GM23338 (cell line): Measurements from ENCODE around the gene MTMR1. TPM values are rescaled to one million over a fixed set of nuclear protein-coding genes. Genes with fewer than 3 reads are reported as not detected.

Experiments
- ATAC-seq: fragments of 200-7000 bp; cut with Tn5 transposase; 3 replicates; pipeline ENCODE4 v1.9.1; 2020
- DNase-seq: peaks from one replicate; pipeline ENCODE4 v3.0.0-alpha.2; 2015; ENCODE audit warnings: low spot score
- H2AFZ ChIP-seq: fragments of 200-600 bp; sonication (generic); 2 replicates; pipeline ENCODE4 v1.8.0; 2016; ENCODE audit warnings: antibody characterized with exemption, mild to moderate bottlenecking, moderate library complexity
- H3F3A ChIP-seq: fragments of 200-600 bp; sonication (generic); replicated peaks from 2 replicates; pipeline ENCODE4 v1.8.0; 2017; ENCODE audit warnings: antibody characterized with exemption, mixed run types, low read depth
- H3K27ac ChIP-seq: fragments of 200-600 bp; sonication (generic); 2 replicates; pipeline ENCODE4 v1.6.1; 2016; ENCODE audit warnings: low read depth
- H3K27me3 ChIP-seq: fragments of 200-600 bp; sonication (generic); 2 replicates; pipeline ENCODE4 v1.8.0; 2016; ENCODE audit warnings: mild to moderate bottlenecking, mixed run types, moderate library complexity; ENCODE audit not compliant: insufficient read depth
- H3K36me3 ChIP-seq: fragments of 200-600 bp; sonication (generic); 2 replicates; pipeline ENCODE4 v1.8.0; 2016; ENCODE audit warnings: mild to moderate bottlenecking; ENCODE audit not compliant: insufficient read depth
- H3K4me1 ChIP-seq: fragments of 200-600 bp; sonication (generic); 2 replicates; pipeline ENCODE4 v1.8.0; 2016; ENCODE audit warnings: mild to moderate bottlenecking, moderate library complexity; ENCODE audit not compliant: insufficient read depth
- H3K4me2 ChIP-seq: fragments of 200-600 bp; sonication (generic); 2 replicates; pipeline ENCODE4 v1.7.1; 2017; ENCODE audit warnings: mixed run types
- H3K4me3 ChIP-seq: fragments of 200-600 bp; sonication (generic); 2 replicates; pipeline ENCODE4 v1.6.1; 2016; ENCODE audit warnings: mixed run types
- H3K79me2 ChIP-seq: fragments of 200-600 bp; sonication (generic); replicated peaks from 2 replicates; pipeline ENCODE4 v1.8.0; 2017; ENCODE audit warnings: mild to moderate bottlenecking; ENCODE audit not compliant: insufficient read depth
- H3K9me2 ChIP-seq: fragments of 200-600 bp; sonication (generic); 2 replicates; pipeline ENCODE4 v1.8.0; 2017; ENCODE audit not compliant: insufficient read depth
- H4K20me1 ChIP-seq: fragments of 200-600 bp; sonication (generic); replicated peaks from 2 replicates; pipeline ENCODE4 v1.8.0; 2017; ENCODE audit warnings: mild to moderate bottlenecking; ENCODE audit not compliant: insufficient read depth
- H3K27ac Mint-ChIP-seq: 2 replicates; pipeline ENCODE4 v1.8.0; 2020; ENCODE audit warnings: inconsistent platforms, mild to moderate bottlenecking, moderate library complexity, mixed read lengths
- H3K27me3 Mint-ChIP-seq: 3 replicates; pipeline ENCODE4 v1.8.0; 2022; ENCODE audit warnings: low read depth, mild to moderate bottlenecking, moderate library complexity, mixed read lengths, inconsistent platforms; ENCODE audit not compliant: insufficient read depth, poor library complexity
- H3K36me3 Mint-ChIP-seq: 3 replicates; pipeline ENCODE4 v1.8.0; 2021; ENCODE audit warnings: low read depth, mild to moderate bottlenecking, inconsistent platforms, moderate library complexity, mixed read lengths
- H3K4me1 Mint-ChIP-seq: 3 replicates; pipeline ENCODE4 v1.8.0; 2020; ENCODE audit warnings: mild to moderate bottlenecking, inconsistent platforms, mixed read lengths
- H3K4me3 Mint-ChIP-seq: 3 replicates; pipeline ENCODE4 v1.8.0; 2021; ENCODE audit warnings: moderate library complexity, mild to moderate bottlenecking, inconsistent platforms, mixed read lengths
- H3K9me3 Mint-ChIP-seq: 3 replicates; pipeline ENCODE4 v1.8.0; 2020; ENCODE audit warnings: moderate library complexity, mild to moderate bottlenecking, inconsistent platforms, mixed read lengths
- CREB1 ChIP-seq: fragments of 250-450 bp; sonication (Bioruptor Pico); IDR thresholded peaks from 2 replicates; pipeline ENCODE4 v1.5.0; 2020; ENCODE audit warnings: low read depth, mild to moderate bottlenecking, moderate library complexity
- EZH2 ChIP-seq: fragments of 200-600 bp; sonication (generic); IDR thresholded peaks from one replicate; pipeline ENCODE4 v1.8.0; 2017; ENCODE audit warnings: antibody characterized with exemption, mild to moderate bottlenecking, low read depth; ENCODE audit not compliant: unreplicated experiment
- EZH2phosphoT487 ChIP-seq: fragments of 200-600 bp; sonication (generic); IDR thresholded peaks from one replicate; pipeline ENCODE4 v1.8.1; 2018; ENCODE audit warnings: antibody characterized with exemption; ENCODE audit not compliant: unreplicated experiment
- JUNB ChIP-seq: IDR thresholded peaks from one replicate; pipeline ENCODE4 v1.6.1; 2016; ENCODE audit warnings: antibody characterized with exemption; ENCODE audit not compliant: unreplicated experiment
- NANOG ChIP-seq: IDR thresholded peaks from 2 replicates; pipeline ENCODE4 v1.6.1; 2016; ENCODE audit warnings: antibody characterized with exemption, borderline replicate concordance
- POLR2AphosphoS5 ChIP-seq: IDR thresholded peaks from 2 replicates; pipeline ENCODE4 v1.6.1; 2016; ENCODE audit warnings: antibody characterized with exemption, low read depth
- STAT1 ChIP-seq: IDR thresholded peaks from one replicate; pipeline ENCODE4 v1.6.1; 2016; ENCODE audit warnings: antibody characterized with exemption; ENCODE audit not compliant: unreplicated experiment
- ZNF114 ChIP-seq: fragments of 250-450 bp; sonication (Bioruptor Pico); IDR thresholded peaks from 2 replicates; pipeline ENCODE4 v1.5.0; 2020; ENCODE audit warnings: mild to moderate bottlenecking, moderate library complexity
- ZNF331 ChIP-seq: fragments of 250-450 bp; sonication (Bioruptor Pico); IDR thresholded peaks from 2 replicates; pipeline ENCODE4 v1.5.0; 2020; ENCODE audit warnings: low read depth, mild to moderate bottlenecking, moderate library complexity
- polyA plus RNA-seq: library from polyadenylated mRNA; unstranded; fragments of >200 nt; fragmentation: Nextera tagmentation; extraction: Ambion mirVana; gene quantifications from 2 replicates; pipeline ENCODE4 v1.2.1, GENCODE V29; 2016
- total RNA-seq: library from RNA; depleted of rRNA; stranded (reverse); fragments of >200 nt; shearing (Covaris generic); gene quantifications from 2 replicates; pipeline ENCODE4 v1.2.3, GENCODE V29; 2014
- TF ChIP-seq, protein P1 (sequence below): IDR thresholded peaks from 2 replicates; pipeline ENCODE4 v1.6.1; 2016; ENCODE audit warnings: antibody characterized with exemption
- TF ChIP-seq, protein P2 (sequence below): IDR thresholded peaks from one replicate; pipeline ENCODE4 v1.6.1; 2018; ENCODE audit warnings: antibody characterized with exemption; ENCODE audit not compliant: unreplicated experiment
- TF ChIP-seq, protein P3 (sequence below): fragments of 250-450 bp; sonication (Bioruptor Pico); IDR thresholded peaks from 2 replicates; pipeline ENCODE4 v1.5.0; 2020; ENCODE audit warnings: mild to moderate bottlenecking, moderate library complexity
- TF ChIP-seq, protein P4 (sequence below), 2 experiments: fragments of 200-600 bp in 1 of 2; sonication (generic) in 1 of 2; conservative IDR thresholded peaks; 2 replicates each; pipeline versions ENCODE4 v1.5.1 to v1.6.1; 2016 to 2017; ENCODE audit warnings: antibody characterized with exemption in 2 of 2, low read depth in 2 of 2, mild to moderate bottlenecking in 2 of 2, moderate library complexity in 1 of 2

The MTMR1 gene
- total and polyA plus RNA-seq, 2 experiments from 2014 or later: 4.5 to 19.1 TPM

DNA sequence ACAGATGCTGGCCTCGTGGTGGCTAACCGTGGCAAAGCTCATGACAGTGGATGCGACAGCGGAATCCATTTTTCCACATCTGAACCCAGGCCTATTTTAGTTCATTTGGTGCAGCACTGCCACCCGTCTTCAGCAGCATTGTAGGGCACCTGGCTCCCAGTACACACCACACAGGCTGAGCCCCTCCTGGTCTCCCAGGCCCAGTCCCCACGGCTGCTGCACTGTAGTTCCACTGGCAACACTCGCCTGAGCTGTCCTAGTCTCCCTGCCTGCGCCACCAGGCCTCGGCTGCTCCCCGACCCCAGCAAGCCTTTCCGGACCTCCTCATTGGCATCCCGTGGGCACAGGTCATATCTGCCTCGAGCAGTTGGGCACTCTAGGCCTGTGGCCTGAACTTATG, 76.2 kb downstream of the MTMR1 start:
- H3K4me1 ChIP-seq: peaks cover 2% of the 10 kb centered on the region; the same call in 1 of the 2 replicates
- DNase-seq: no peak
- no peaks in the 10 kb centered on the region for H3K79me2 ChIP-seq
- H2AFZ ChIP-seq: no peak overlapping the region
- Mint-ChIP-seq H3K4me1 (peaks cover 17% of the 10 kb centered on the region), H3K27me3 (peaks cover 4% of the 10 kb centered on the region), H3K9me3 (no peaks in the 10 kb centered on the region; the same call in 2 of the 3 replicates), H3K36me3 (no peaks in the 10 kb centered on the region; the same call in 2 of the 3 replicates), H3K27ac (no peak overlapping the region), H3K4me3 (no peak overlapping the region)
- H4K20me1 ChIP-seq: no peaks in the 10 kb centered on the region
- H3K36me3 ChIP-seq: no peaks in the 10 kb centered on the region
- H3K4me2 ChIP-seq: no peak overlapping the region
- no peaks in the 10 kb centered on the region for H3K9me2 ChIP-seq
- TF ChIP-seq STAT1 (no peak), POLR2AphosphoS5 (no peak), JUNB (no peak), ZNF331 (CRISPR knock-in tag) (no peak), EZH2 (no peak), ZNF114 (CRISPR knock-in tag) (no peak), EZH2phosphoT487 (no peak), NANOG (no peak), CREB1 (CRISPR knock-in tag) (no peak)
- TF ChIP-seq, protein P1, sequence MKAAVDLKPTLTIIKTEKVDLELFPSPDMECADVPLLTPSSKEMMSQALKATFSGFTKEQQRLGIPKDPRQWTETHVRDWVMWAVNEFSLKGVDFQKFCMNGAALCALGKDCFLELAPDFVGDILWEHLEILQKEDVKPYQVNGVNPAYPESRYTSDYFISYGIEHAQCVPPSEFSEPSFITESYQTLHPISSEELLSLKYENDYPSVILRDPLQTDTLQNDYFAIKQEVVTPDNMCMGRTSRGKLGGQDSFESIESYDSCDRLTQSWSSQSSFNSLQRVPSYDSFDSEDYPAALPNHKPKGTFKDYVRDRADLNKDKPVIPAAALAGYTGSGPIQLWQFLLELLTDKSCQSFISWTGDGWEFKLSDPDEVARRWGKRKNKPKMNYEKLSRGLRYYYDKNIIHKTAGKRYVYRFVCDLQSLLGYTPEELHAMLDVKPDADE: no peak
- TF ChIP-seq, protein P2, sequence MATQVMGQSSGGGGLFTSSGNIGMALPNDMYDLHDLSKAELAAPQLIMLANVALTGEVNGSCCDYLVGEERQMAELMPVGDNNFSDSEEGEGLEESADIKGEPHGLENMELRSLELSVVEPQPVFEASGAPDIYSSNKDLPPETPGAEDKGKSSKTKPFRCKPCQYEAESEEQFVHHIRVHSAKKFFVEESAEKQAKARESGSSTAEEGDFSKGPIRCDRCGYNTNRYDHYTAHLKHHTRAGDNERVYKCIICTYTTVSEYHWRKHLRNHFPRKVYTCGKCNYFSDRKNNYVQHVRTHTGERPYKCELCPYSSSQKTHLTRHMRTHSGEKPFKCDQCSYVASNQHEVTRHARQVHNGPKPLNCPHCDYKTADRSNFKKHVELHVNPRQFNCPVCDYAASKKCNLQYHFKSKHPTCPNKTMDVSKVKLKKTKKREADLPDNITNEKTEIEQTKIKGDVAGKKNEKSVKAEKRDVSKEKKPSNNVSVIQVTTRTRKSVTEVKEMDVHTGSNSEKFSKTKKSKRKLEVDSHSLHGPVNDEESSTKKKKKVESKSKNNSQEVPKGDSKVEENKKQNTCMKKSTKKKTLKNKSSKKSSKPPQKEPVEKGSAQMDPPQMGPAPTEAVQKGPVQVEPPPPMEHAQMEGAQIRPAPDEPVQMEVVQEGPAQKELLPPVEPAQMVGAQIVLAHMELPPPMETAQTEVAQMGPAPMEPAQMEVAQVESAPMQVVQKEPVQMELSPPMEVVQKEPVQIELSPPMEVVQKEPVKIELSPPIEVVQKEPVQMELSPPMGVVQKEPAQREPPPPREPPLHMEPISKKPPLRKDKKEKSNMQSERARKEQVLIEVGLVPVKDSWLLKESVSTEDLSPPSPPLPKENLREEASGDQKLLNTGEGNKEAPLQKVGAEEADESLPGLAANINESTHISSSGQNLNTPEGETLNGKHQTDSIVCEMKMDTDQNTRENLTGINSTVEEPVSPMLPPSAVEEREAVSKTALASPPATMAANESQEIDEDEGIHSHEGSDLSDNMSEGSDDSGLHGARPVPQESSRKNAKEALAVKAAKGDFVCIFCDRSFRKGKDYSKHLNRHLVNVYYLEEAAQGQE: no peak
- TF ChIP-seq, protein P3, sequence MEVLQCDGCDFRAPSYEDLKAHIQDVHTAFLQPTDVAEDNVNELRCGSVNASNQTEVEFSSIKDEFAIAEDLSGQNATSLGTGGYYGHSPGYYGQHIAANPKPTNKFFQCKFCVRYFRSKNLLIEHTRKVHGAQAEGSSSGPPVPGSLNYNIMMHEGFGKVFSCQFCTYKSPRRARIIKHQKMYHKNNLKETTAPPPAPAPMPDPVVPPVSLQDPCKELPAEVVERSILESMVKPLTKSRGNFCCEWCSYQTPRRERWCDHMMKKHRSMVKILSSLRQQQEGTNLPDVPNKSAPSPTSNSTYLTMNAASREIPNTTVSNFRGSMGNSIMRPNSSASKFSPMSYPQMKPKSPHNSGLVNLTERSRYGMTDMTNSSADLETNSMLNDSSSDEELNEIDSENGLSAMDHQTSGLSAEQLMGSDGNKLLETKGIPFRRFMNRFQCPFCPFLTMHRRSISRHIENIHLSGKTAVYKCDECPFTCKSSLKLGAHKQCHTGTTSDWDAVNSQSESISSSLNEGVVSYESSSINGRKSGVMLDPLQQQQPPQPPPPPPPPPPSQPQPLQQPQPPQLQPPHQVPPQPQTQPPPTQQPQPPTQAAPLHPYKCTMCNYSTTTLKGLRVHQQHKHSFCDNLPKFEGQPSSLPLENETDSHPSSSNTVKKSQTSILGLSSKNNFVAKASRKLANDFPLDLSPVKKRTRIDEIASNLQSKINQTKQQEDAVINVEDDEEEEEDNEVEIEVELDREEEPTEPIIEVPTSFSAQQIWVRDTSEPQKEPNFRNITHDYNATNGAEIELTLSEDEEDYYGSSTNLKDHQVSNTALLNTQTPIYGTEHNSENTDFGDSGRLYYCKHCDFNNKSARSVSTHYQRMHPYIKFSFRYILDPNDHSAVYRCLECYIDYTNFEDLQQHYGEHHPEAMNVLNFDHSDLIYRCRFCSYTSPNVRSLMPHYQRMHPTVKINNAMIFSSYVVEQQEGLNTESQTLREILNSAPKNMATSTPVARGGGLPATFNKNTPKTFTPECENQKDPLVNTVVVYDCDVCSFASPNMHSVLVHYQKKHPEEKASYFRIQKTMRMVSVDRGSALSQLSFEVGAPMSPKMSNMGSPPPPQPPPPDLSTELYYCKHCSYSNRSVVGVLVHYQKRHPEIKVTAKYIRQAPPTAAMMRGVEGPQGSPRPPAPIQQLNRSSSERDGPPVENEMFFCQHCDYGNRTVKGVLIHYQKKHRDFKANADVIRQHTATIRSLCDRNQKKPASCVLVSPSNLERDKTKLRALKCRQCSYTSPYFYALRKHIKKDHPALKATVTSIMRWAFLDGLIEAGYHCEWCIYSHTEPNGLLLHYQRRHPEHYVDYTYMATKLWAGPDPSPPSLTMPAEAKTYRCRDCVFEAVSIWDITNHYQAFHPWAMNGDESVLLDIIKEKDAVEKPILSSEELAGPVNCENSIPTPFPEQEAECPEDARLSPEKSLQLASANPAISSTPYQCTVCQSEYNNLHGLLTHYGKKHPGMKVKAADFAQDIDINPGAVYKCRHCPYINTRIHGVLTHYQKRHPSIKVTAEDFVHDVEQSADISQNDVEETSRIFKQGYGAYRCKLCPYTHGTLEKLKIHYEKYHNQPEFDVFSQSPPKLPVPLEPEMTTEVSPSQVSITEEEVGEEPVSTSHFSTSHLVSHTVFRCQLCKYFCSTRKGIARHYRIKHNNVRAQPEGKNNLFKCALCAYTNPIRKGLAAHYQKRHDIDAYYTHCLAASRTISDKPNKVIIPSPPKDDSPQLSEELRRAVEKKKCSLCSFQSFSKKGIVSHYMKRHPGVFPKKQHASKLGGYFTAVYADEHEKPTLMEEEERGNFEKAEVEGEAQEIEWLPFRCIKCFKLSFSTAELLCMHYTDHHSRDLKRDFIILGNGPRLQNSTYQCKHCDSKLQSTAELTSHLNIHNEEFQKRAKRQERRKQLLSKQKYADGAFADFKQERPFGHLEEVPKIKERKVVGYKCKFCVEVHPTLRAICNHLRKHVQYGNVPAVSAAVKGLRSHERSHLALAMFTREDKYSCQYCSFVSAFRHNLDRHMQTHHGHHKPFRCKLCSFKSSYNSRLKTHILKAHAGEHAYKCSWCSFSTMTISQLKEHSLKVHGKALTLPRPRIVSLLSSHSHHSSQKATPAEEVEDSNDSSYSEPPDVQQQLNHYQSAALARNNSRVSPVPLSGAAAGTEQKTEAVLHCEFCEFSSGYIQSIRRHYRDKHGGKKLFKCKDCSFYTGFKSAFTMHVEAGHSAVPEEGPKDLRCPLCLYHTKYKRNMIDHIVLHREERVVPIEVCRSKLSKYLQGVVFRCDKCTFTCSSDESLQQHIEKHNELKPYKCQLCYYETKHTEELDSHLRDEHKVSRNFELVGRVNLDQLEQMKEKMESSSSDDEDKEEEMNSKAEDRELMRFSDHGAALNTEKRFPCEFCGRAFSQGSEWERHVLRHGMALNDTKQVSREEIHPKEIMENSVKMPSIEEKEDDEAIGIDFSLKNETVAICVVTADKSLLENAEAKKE (CRISPR knock-in tag): no peak
- TF ChIP-seq, protein P4, sequence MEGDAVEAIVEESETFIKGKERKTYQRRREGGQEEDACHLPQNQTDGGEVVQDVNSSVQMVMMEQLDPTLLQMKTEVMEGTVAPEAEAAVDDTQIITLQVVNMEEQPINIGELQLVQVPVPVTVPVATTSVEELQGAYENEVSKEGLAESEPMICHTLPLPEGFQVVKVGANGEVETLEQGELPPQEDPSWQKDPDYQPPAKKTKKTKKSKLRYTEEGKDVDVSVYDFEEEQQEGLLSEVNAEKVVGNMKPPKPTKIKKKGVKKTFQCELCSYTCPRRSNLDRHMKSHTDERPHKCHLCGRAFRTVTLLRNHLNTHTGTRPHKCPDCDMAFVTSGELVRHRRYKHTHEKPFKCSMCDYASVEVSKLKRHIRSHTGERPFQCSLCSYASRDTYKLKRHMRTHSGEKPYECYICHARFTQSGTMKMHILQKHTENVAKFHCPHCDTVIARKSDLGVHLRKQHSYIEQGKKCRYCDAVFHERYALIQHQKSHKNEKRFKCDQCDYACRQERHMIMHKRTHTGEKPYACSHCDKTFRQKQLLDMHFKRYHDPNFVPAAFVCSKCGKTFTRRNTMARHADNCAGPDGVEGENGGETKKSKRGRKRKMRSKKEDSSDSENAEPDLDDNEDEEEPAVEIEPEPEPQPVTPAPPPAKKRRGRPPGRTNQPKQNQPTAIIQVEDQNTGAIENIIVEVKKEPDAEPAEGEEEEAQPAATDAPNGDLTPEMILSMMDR (conservative IDR thresholded peaks at IDR 0.05; ENCODE audit: low read depth in 2 of 2): no peak
- no peaks in the 10 kb centered on the region for H3K27me3 ChIP-seq
- H3K27ac ChIP-seq: no peak overlapping the region
- no peak for ATAC-seq
- no peaks in the 10 kb centered on the region for H3F3A ChIP-seq
- no peak overlapping the region for H3K4me3 ChIP-seq
